Measurements from ENCODE around the gene DDX1. TPM values are rescaled to one million over a fixed set of nuclear protein-coding genes. Genes with fewer than 3 reads are reported as not detected.

The DDX1 gene
- total and polyA plus RNA-seq, 10 of the 15 experiments (the other 5 are each of a cell fraction or from before 2014, with no cell fraction given), result 53.2 to 134 (median 85.6) TPM

DNA sequence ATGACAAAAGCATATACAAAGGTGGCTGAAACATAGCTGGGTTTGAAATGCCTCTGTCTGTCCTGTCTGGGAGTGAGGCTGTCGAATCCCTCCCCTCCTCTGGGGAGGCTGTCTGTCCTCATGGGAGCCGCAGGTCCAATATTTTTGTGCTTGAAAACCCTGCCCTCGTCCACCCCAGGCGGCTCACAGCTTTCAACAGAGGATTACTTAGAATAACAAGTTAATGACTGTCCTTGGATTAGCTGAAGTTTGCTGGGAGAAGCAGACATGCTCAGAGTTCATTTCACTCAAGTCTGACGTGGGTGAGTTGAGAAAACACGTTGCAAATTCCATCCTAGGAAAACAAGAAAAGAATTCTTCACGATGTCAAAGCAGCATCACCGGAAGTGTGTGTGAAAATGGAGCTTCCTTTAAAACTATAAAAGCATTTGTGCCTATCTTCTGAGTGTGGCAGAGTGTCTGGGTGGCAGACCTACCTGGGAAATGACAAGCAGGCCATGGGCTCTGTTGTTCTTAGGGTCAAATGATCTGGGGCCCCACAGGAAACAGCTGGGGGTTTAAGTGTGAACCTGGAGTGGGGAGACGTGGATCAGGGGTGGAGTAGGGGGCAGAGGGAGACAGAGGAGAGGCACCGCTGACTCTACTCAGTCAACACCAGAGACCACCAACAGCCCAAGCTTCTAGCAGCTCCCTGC, 77.1 kb downstream of the DDX1 start:
- BruUV-seq (replicated peaks), result no TSS peak
- no peak for FAIRE-seq
- in situ Hi-C loops (cut with MboI) (no loop called here), intact Hi-C loops (cut with micrococcal nuclease; ENCODE audit: unreplicated experiment) (no loop called here)
- H3K9me3 ChIP-seq (replicated peaks; ENCODE audit: control insufficient read depth, insufficient read depth, low read length), result no peaks in the 10 kb centered on the region
- H3K27me3 ChIP-seq (replicated peaks in 1 of 2; ENCODE audit: control insufficient read depth in 2 of 2, insufficient read depth in 2 of 2, low read length in 1 of 2), result peaks cover 0 to 6% of the 10 kb centered on the region in 2 experiments; a peak in 1 of 4 replicates
- WGBS (ENCODE audit: insufficient coverage, insufficient replicate concordance, low lambda C conversion rate, missing lambda C conversion rate), result 15% methylated on average over 10 of the region's 10 CpGs
- H3K4me2 ChIP-seq (ENCODE audit: control insufficient read depth, insufficient read depth), result no peak overlapping the region
- SMC1A ChIA-PET (ENCODE audit: uncharacterized antibody, unreplicated experiment), result no interaction called here
- CTCF ChIA-PET, result interaction anchor here (0.7 to 1.2 kb wide), 2 partner anchors 27 to 32 kb away, joined by 3 read pairs; no protein-coding TSS in a partner anchor
- no peaks in the 10 kb centered on the region for H3K79me2 ChIP-seq (ENCODE audit: control insufficient read depth, insufficient read depth, low read length)
- no peak for ATAC-seq
- H3K4me1 ChIP-seq (ENCODE audit: control insufficient read depth, insufficient read depth, low read length), result no peaks in the 10 kb centered on the region
- no peak for DNase-seq (ENCODE audit: low read depth, low spot score)
- no peaks in the 10 kb centered on the region for H3K36me3 ChIP-seq (ENCODE audit: control insufficient read depth in 2 of 2, insufficient read depth in 2 of 2, low read length in 1 of 2)
- no peak overlapping the region for H3K4me3 ChIP-seq
- POLR2A ChIA-PET, result no interaction called here
- no peak overlapping the region for H3K27ac ChIP-seq (ENCODE audit: control insufficient read depth, insufficient read depth)
- no peaks in the 10 kb centered on the region for H4K20me1 ChIP-seq (ENCODE audit: control insufficient read depth, insufficient read depth)
- no peak overlapping the region for H3K9ac ChIP-seq (ENCODE audit: control insufficient read depth, insufficient read depth, low read length)
- RAD21 ChIA-PET (ENCODE audit: unreplicated experiment), result no interaction called here
- H2AFZ ChIP-seq (ENCODE audit: control insufficient read depth, low read depth, low read length), result no peak overlapping the region
- no peak for TF ChIP-seq KAT2A (conservative IDR thresholded peaks at IDR 0.05; ENCODE audit: control insufficient read depth, low read depth, low read length)
- no peak for TF ChIP-seq KLF5 (IDR thresholded peaks at IDR 0.05; ENCODE audit: partially characterized antibody)
- TF ChIP-seq POU2F2 (IDR thresholded peaks at IDR 0.05; ENCODE audit: borderline replicate concordance, low read depth, low read length), result no peak
- TF ChIP-seq JUND (IDR thresholded peaks at IDR 0.05; ENCODE audit: low read depth, low read length), result no peak
- TF ChIP-seq MXI1 (IDR thresholded peaks at IDR 0.05; ENCODE audit: low read depth, low read length), result no peak
- TF ChIP-seq, protein P1, sequence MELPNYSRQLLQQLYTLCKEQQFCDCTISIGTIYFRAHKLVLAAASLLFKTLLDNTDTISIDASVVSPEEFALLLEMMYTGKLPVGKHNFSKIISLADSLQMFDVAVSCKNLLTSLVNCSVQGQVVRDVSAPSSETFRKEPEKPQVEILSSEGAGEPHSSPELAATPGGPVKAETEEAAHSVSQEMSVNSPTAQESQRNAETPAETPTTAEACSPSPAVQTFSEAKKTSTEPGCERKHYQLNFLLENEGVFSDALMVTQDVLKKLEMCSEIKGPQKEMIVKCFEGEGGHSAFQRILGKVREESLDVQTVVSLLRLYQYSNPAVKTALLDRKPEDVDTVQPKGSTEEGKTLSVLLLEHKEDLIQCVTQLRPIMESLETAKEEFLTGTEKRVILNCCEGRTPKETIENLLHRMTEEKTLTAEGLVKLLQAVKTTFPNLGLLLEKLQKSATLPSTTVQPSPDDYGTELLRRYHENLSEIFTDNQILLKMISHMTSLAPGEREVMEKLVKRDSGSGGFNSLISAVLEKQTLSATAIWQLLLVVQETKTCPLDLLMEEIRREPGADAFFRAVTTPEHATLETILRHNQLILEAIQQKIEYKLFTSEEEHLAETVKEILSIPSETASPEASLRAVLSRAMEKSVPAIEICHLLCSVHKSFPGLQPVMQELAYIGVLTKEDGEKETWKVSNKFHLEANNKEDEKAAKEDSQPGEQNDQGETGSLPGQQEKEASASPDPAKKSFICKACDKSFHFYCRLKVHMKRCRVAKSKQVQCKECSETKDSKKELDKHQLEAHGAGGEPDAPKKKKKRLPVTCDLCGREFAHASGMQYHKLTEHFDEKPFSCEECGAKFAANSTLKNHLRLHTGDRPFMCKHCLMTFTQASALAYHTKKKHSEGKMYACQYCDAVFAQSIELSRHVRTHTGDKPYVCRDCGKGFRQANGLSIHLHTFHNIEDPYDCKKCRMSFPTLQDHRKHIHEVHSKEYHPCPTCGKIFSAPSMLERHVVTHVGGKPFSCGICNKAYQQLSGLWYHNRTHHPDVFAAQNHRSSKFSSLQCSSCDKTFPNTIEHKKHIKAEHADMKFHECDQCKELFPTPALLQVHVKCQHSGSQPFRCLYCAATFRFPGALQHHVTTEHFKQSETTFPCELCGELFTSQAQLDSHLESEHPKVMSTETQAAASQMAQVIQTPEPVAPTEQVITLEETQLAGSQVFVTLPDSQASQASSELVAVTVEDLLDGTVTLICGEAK (IDR thresholded peaks at IDR 0.05; ENCODE audit: borderline replicate concordance), result no peak
- TF ChIP-seq NFYB (IDR thresholded peaks at IDR 0.05; ENCODE audit: insufficient read depth, low read depth, low read length), result no peak
- no peak for TF ChIP-seq SMC3 (IDR thresholded peaks at IDR 0.05; ENCODE audit: borderline replicate concordance, low read length)
- no peak for TF ChIP-seq SIN3A (IDR thresholded peaks at IDR 0.05; ENCODE audit: low read depth, low read length)
- TF ChIP-seq SMAD5 (IDR thresholded peaks at IDR 0.05; ENCODE audit: low read depth), result no peak
- no peak for TF ChIP-seq CEBPB (IDR thresholded peaks at IDR 0.05; ENCODE audit: borderline replicate concordance in 1 of 2, low read depth in 2 of 2, low read length in 2 of 2)
- TF ChIP-seq RBBP5 (conservative IDR thresholded peaks at IDR 0.05), result no peak
- TF ChIP-seq, protein P2, sequence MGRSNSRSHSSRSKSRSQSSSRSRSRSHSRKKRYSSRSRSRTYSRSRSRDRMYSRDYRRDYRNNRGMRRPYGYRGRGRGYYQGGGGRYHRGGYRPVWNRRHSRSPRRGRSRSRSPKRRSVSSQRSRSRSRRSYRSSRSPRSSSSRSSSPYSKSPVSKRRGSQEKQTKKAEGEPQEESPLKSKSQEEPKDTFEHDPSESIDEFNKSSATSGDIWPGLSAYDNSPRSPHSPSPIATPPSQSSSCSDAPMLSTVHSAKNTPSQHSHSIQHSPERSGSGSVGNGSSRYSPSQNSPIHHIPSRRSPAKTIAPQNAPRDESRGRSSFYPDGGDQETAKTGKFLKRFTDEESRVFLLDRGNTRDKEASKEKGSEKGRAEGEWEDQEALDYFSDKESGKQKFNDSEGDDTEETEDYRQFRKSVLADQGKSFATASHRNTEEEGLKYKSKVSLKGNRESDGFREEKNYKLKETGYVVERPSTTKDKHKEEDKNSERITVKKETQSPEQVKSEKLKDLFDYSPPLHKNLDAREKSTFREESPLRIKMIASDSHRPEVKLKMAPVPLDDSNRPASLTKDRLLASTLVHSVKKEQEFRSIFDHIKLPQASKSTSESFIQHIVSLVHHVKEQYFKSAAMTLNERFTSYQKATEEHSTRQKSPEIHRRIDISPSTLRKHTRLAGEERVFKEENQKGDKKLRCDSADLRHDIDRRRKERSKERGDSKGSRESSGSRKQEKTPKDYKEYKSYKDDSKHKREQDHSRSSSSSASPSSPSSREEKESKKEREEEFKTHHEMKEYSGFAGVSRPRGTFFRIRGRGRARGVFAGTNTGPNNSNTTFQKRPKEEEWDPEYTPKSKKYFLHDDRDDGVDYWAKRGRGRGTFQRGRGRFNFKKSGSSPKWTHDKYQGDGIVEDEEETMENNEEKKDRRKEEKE (IDR thresholded peaks at IDR 0.05), result no peak
- TF ChIP-seq, protein P3, sequence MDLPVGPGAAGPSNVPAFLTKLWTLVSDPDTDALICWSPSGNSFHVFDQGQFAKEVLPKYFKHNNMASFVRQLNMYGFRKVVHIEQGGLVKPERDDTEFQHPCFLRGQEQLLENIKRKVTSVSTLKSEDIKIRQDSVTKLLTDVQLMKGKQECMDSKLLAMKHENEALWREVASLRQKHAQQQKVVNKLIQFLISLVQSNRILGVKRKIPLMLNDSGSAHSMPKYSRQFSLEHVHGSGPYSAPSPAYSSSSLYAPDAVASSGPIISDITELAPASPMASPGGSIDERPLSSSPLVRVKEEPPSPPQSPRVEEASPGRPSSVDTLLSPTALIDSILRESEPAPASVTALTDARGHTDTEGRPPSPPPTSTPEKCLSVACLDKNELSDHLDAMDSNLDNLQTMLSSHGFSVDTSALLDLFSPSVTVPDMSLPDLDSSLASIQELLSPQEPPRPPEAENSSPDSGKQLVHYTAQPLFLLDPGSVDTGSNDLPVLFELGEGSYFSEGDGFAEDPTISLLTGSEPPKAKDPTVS (IDR thresholded peaks at IDR 0.05; ENCODE audit: low read depth, low read length), result no peak
- TF ChIP-seq ZNF217 (IDR thresholded peaks at IDR 0.05), result no peak
- TF ChIP-seq FOS (IDR thresholded peaks at IDR 0.05; ENCODE audit: borderline replicate concordance, extremely low read depth, insufficient read length), result no peak
